Adrenal gland (tissue), 12 donors: ENCODE data around the gene TNRC18. TPM values are rescaled to one million over a fixed set of nuclear protein-coding genes. Genes with fewer than 3 reads are reported as not detected.

Experiments used
- DNase-seq, 7 donors: peaks; one replicate each; pipeline ENCODE4 v3.0.0-alpha.2; 2019 to 2020
- H3K27ac ChIP-seq, 5 donors: fragments of 200-600 bp; sonication (generic) in 4 of 5; 1 replicate in 3 of 5; 2 replicates in 2 of 5; pipeline versions ENCODE4 v1.5.1 to v1.8.0; 2016 to 2020; ENCODE audit warnings: mild to moderate bottlenecking in 1 of 5
- H3K27me3 ChIP-seq: fragments of 200-600 bp; 2 replicates; pipeline ENCODE4 v1.8.0; 2021
- H3K36me3 ChIP-seq, 2 donors: fragments of 200-600 bp; replicated peaks in 1 of 2; 1 replicate in 1 of 2; 2 replicates in 1 of 2; pipeline versions ENCODE4 v1.5.1 to v1.8.0; 2018 to 2022
- H3K4me1 ChIP-seq, 2 donors: fragments of 200-600 bp; replicated peaks in 1 of 2; 1 replicate in 1 of 2; 2 replicates in 1 of 2; pipeline versions ENCODE4 v1.5.1 to v1.8.0; 2018 to 2021
- H3K4me3 ChIP-seq, 4 donors: fragments of 200-600 bp; sonication (generic) in 3 of 4; one replicate each; pipeline ENCODE4 v1.5.1; 2016 to 2018
- H3K9me3 ChIP-seq, 3 donors: fragments of 200-600 bp; sonication (generic) in 1 of 3; replicated peaks in 1 of 3; 1 replicate in 2 of 3; 2 replicates in 1 of 3; pipeline versions ENCODE4 v1.5.1 to v1.8.0; 2016 to 2021
- CTCF ChIP-seq, 6 experiments: fragments of 450-650 bp in 4 of 6; fragments of 200-600 bp in 2 of 6; sonication (generic) in 1 of 6; IDR thresholded peaks; 1 replicate in 5 of 6; 2 replicates in 1 of 6; pipeline versions ENCODE4 v1.5.1 to v1.8.0; 2016 to 2021; ENCODE audit warnings: antibody characterized with exemption in 6 of 6, mild to moderate bottlenecking in 2 of 6, moderate library complexity in 1 of 6
- POLR2A ChIP-seq, 2 donors: fragments of 450-650 bp; IDR thresholded peaks; one replicate each; pipeline ENCODE4 v1.6.1; 2017; ENCODE audit warnings: antibody characterized with exemption in 2 of 2, mild to moderate bottlenecking in 2 of 2, moderate library complexity in 1 of 2
- WGBS, 4 donors: extraction: QIAGEN DNeasy Blood & Tissue Kit in 2 of 4; methylation state at CpG; one replicate each; pipeline versions ENCODE4 v1.1.5 to v1.1.7; 2013 to 2017; 5-methylcytosine and 5-hydroxymethylcytosine counted together
- intact Hi-C, 2 donors: fragments of 100-400 bp; cut with DNase I; formaldehyde crosslinking; loops; one replicate each; pipeline versions ENCODE4 v1.14.1 to v1.15.0; 2022 to 2023
- polyA plus RNA-seq, 3 donors: library from polyadenylated mRNA; stranded (reverse); fragments of 200-250 nt in 2 of 3; fragments of 350-450 nt in 1 of 3; fragmentation: Illumina TruSeq in 1 of 3; extraction: RNeasy Lipid Tissue Mini Kit (QIAGEN cat#74804) in 1 of 3; gene quantifications; one replicate each; pipeline ENCODE4 v1.2.3, GENCODE V29; 2013 to 2014
- total RNA-seq, 9 donors: library from RNA; depleted of rRNA in 4 of 9; stranded (reverse); fragments of >200 nt in 4 of 9; fragments of 120-200 nt in 1 of 9; fragmentation: NEBNext Ultra II Directional in 1 of 9; extraction: Animal tissue kit (Norgen Biotek cat#: 25700) in 1 of 9; gene quantifications; one replicate each; pipeline versions ENCODE4 v1.1.0 to v1.2.4, GENCODE V29; 2013 to 2023
- donor health status: healthy with polysubstance abuse.
- donor health status: Bipolar disorder and iron deficiency.
- donor health status: DM: yes; HTN: yes; CAD: no.
- donor health status: DM: no; HTN: no; CAD: no.
- donor health status: DM: no; HTN: no; CAD: no.
- donor health status: DM: yes; HTN: yes; CAD: no.

Gene TNRC18
- total and polyA plus RNA-seq, 12 donors: 8.9 to 120 (median 55.4) TPM

GRCh38 chr7:5439209-5439571 is 15.6 kb upstream of the TNRC18 start:
- no peaks in the 10 kb centered on the region for H3K27me3 ChIP-seq
- H3K36me3 ChIP-seq: no peaks in the 10 kb centered on the region
- no peaks in the 10 kb centered on the region for H3K9me3 ChIP-seq
- no peak overlapping the region for H3K4me3 ChIP-seq
- no peak for DNase-seq
- H3K27ac ChIP-seq: no peak overlapping the region
- intact Hi-C loops: no loop called here
- no peaks in the 10 kb centered on the region for H3K4me1 ChIP-seq
- 86 to 94% (median 92%) methylated on average over 2 to 3 of the region's 3 CpGs for WGBS, 4 donors
- no peak for TF ChIP-seq POLR2A (IDR thresholded peaks at IDR 0.05)
- TF ChIP-seq CTCF (IDR thresholded peaks at IDR 0.05): no peak

DNA sequence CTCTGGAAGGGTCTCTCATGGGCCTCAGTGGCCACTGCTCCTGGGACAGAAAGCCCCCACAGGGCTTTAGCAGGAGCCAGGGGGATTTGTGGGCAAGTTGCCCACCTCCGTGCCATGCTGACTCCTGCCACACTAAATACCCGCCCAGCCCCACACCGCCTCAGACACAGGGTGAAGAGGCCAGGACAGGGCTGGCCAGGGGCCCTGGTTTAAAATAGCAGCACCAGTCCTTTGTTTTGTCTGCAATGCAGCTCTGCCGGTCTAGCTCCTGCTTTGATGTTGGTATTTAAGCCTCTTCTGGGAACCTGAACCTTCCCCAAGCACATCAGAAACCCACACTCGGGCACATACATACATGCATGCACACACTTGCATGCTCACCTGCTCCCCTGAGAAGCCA is 14.4 kb upstream of the TNRC18 start:
- WGBS, 4 donors: 90 to 99% (median 94%) methylated on average over 2 to 5 of the region's 5 CpGs
- intact Hi-C loops: no loop called here
- H3K4me3 ChIP-seq: no peak overlapping the region
- no peak for DNase-seq
- no peak overlapping the region for H3K27ac ChIP-seq
- TF ChIP-seq CTCF (IDR thresholded peaks at IDR 0.05) (no peak), POLR2A (IDR thresholded peaks at IDR 0.05) (no peak)
- no peaks in the 10 kb centered on the region for H3K27me3 ChIP-seq
- no peaks in the 10 kb centered on the region for H3K9me3 ChIP-seq
- no peaks in the 10 kb centered on the region for H3K36me3 ChIP-seq
- no peaks in the 10 kb centered on the region for H3K4me1 ChIP-seq

- intact Hi-C loops: no loop called here
- H3K4me3 ChIP-seq: no peak overlapping the region
- H3K4me1 ChIP-seq: no peaks in the 10 kb centered on the region
- no peaks in the 10 kb centered on the region for H3K36me3 ChIP-seq
- WGBS, 4 donors: 95 to 98% (median 97%) methylated on average over 5 to 6 of the region's 6 CpGs
- no peak for TF ChIP-seq CTCF (IDR thresholded peaks at IDR 0.05)
- TF ChIP-seq POLR2A (IDR thresholded peaks at IDR 0.05): no peak
- no peak overlapping the region for H3K27ac ChIP-seq
- H3K9me3 ChIP-seq: no peaks in the 10 kb centered on the region
- no peaks in the 10 kb centered on the region for H3K27me3 ChIP-seq
- no peak for DNase-seq
Measured at GRCh38 chr7:5437348-5437892, 13.8 kb upstream of the TNRC18 start.

GRCh38 chr7:5436003-5436678 is 12.5 kb upstream of the TNRC18 start:
- no peaks in the 10 kb centered on the region for H3K9me3 ChIP-seq
- 86 to 95% (median 93%) methylated on average over 4 to 5 of the region's 5 CpGs for WGBS, 4 donors
- TF ChIP-seq CTCF (IDR thresholded peaks at IDR 0.05) (no peak), POLR2A (IDR thresholded peaks at IDR 0.05) (no peak)

More at GRCh38 chr7:5436003-5436678, 12.5 kb upstream of the TNRC18 start:
- no peak overlapping the region for H3K27ac ChIP-seq
- H3K4me1 ChIP-seq: no peaks in the 10 kb centered on the region
- intact Hi-C loops: no loop called here
- no peaks in the 10 kb centered on the region for H3K27me3 ChIP-seq
- H3K4me3 ChIP-seq: no peak overlapping the region
- no peaks in the 10 kb centered on the region for H3K36me3 ChIP-seq
- no peak for DNase-seq
